Endothelial cell of umbilical vein (primary cell): ENCODE results near the gene PLA2G1B. TPM values are rescaled to one million over a fixed set of nuclear protein-coding genes. Genes with fewer than 3 reads are reported as not detected.

Source experiments
- BruUV-seq: library from RNA; stranded (reverse); fragments of 400-500 nt; replicated peaks from 2 replicates; lab custom pipeline; 2021; lab: Mats Ljungman, UMichigan
- CTCF ChIA-PET: fragments of 300-600, 350-600 bp; sonication (Branson Sonifier 250); formaldehyde crosslinking; loops from one replicate; lab custom pipeline; 2021; ENCODE audit warnings: antibody characterized with exemption, inconsistent platforms; lab: Charles Lee
- POLR2A ChIA-PET: fragments of 300-600, 350-600 bp; sonication (Branson Sonifier 250); formaldehyde crosslinking; loops from one replicate; lab custom pipeline; 2021; ENCODE audit warnings: antibody characterized with exemption, inconsistent platforms; lab: Charles Lee
- DNase-seq: peaks from one replicate; pipeline ENCODE4 v3.0.0-alpha.2; 2011; ENCODE audit warnings: low read depth, low spot score
- FAIRE-seq: peaks from 2 replicates; lab custom pipeline; 2011; peaks lifted over from hg19 to GRCh38; lab: Jason Lieb, UNC
- H2AFZ ChIP-seq: 2 replicates; pipeline ENCODE4 v1.6.0; 2012; ENCODE audit warnings: low read depth, low read length, control low read depth, inconsistent platforms
- H3K27ac ChIP-seq: 2 replicates; pipeline ENCODE4 v1.5.1; 2011; ENCODE audit warnings: low read depth, mild to moderate bottlenecking, control low read depth, low read length, moderate library complexity; ENCODE audit not compliant: insufficient read depth
- H3K27me3 ChIP-seq, 2 experiments: 2 replicates each; pipeline versions ENCODE4 v1.6.0 to v1.6.1; 2011; ENCODE audit warnings: low read length in 2 of 2, mixed read lengths in 1 of 2; ENCODE audit not compliant: control insufficient read depth in 2 of 2, insufficient read depth in 2 of 2
- H3K36me3 ChIP-seq, 2 experiments: 2 replicates in 1 of 2; 3 replicates in 1 of 2; pipeline ENCODE4 v1.5.1; 2011; ENCODE audit warnings: low read length in 2 of 2, mild to moderate bottlenecking in 1 of 2, moderate library complexity in 1 of 2; ENCODE audit not compliant: control insufficient read depth in 2 of 2, insufficient read depth in 2 of 2; ENCODE audit errors: extremely low read depth in 1 of 2
- H3K4me1 ChIP-seq: 3 replicates; pipeline ENCODE4 v1.5.1; 2011; ENCODE audit warnings: mild to moderate bottlenecking, low read length; ENCODE audit not compliant: control insufficient read depth, insufficient read depth; ENCODE audit errors: extremely low read depth
- H3K4me2 ChIP-seq: 2 replicates; pipeline ENCODE4 v1.6.1; 2011; ENCODE audit warnings: low read length, control low read depth, mixed read lengths; ENCODE audit not compliant: insufficient read depth
- H3K4me3 ChIP-seq, 3 experiments: fragments of 200-600 bp in 1 of 3; sonication (generic), shearing (Covaris generic) in 1 of 3; replicated peaks in 1 of 3; 2 replicates each; pipeline ENCODE4 v1.5.1; 2011 to 2016; ENCODE audit warnings: control low read depth in 3 of 3, low read length in 3 of 3, mild to moderate bottlenecking in 2 of 3, inconsistent platforms in 1 of 3, low read depth in 1 of 3, moderate library complexity in 1 of 3; ENCODE audit not compliant: insufficient read depth in 1 of 3
- H3K79me2 ChIP-seq: 2 replicates; pipeline ENCODE4 v1.6.0; 2012; ENCODE audit warnings: low read length, inconsistent platforms; ENCODE audit not compliant: control insufficient read depth, insufficient read depth
- H3K9ac ChIP-seq: replicated peaks from 2 replicates; pipeline ENCODE3; 2011; ENCODE audit warnings: low read length, control low read depth; ENCODE audit not compliant: insufficient read depth; ENCODE audit errors: extremely low read depth
- H3K9me1 ChIP-seq: replicated peaks from 3 replicates; pipeline ENCODE4 v1.6.0; 2011; ENCODE audit warnings: mild to moderate bottlenecking, low read length; ENCODE audit not compliant: control insufficient read depth, insufficient read depth; ENCODE audit errors: extremely low read depth
- H3K9me3 ChIP-seq: replicated peaks from 2 replicates; pipeline ENCODE4 v1.5.1; 2012; ENCODE audit warnings: low read length, inconsistent platforms; ENCODE audit not compliant: control insufficient read depth, insufficient read depth
- H4K20me1 ChIP-seq: replicated peaks from 2 replicates; pipeline ENCODE3; 2011; ENCODE audit warnings: mild to moderate bottlenecking, low read length; ENCODE audit not compliant: control insufficient read depth, insufficient read depth; ENCODE audit errors: extremely low read depth
- EZH2 ChIP-seq: IDR thresholded peaks from 2 replicates; pipeline ENCODE4 v1.6.1; 2012; ENCODE audit warnings: borderline replicate concordance, low read depth, mild to moderate bottlenecking, moderate library complexity, low read length, inconsistent platforms; ENCODE audit not compliant: severe bottlenecking
- FOS ChIP-seq: IDR thresholded peaks from 2 replicates; pipeline ENCODE4 v1.6.1; 2011; ENCODE audit warnings: mild to moderate bottlenecking, low read length, moderate library complexity, borderline replicate concordance; ENCODE audit not compliant: insufficient read depth
- GATA2 ChIP-seq: IDR thresholded peaks from 2 replicates; pipeline ENCODE4 v1.7.0; 2011; ENCODE audit warnings: low read depth, mild to moderate bottlenecking, moderate library complexity, mixed read lengths, low read length; ENCODE audit not compliant: insufficient read length, insufficient read depth
- JUN ChIP-seq: IDR thresholded peaks from 2 replicates; pipeline ENCODE4 v1.6.1; 2011; ENCODE audit warnings: borderline replicate concordance, low read depth; ENCODE audit not compliant: insufficient read length, insufficient read depth
- MYC ChIP-seq: IDR thresholded peaks from one replicate; pipeline ENCODE4 v1.6.1; 2011; ENCODE audit warnings: mild to moderate bottlenecking, low read depth, low read length
- POLR2A ChIP-seq: IDR thresholded peaks from 2 replicates; pipeline ENCODE4 v1.6.1; 2012; ENCODE audit warnings: low read depth, mild to moderate bottlenecking, control low read depth, low read length
- POLR2AphosphoS5 ChIP-seq: IDR thresholded peaks from 2 replicates; pipeline ENCODE4 v1.6.1; 2012; ENCODE audit warnings: low read depth, mild to moderate bottlenecking, control low read depth, low read length, moderate library complexity; ENCODE audit not compliant: insufficient read depth
- dilution Hi-C: fragments of 300-500 bp; cut with MboI; formaldehyde crosslinking; loops from one replicate; pipeline ENCODE4 v1.15.0; 2019; ENCODE audit warnings: low sequenced_read_pairs; ENCODE audit not compliant: extremely low pct_ligation_motif_present
- intact Hi-C: fragments of 100-400 bp; cut with micrococcal nuclease; formaldehyde crosslinking; loops from one replicate; pipeline ENCODE4 v1.10.0; 2022
- polyA plus RNA-seq, 4 experiments: library from polyadenylated mRNA; depleted of rRNA in 3 of 4; stranded (reverse) in 3 of 4; unstranded in 1 of 4; fragments of >200 nt; gene quantifications; 2 replicates each; pipeline versions ENCODE4 v1.2.1 to v1.2.3, GENCODE V29; 2011 to 2012; ENCODE audit warnings: missing spikeins in 1 of 4
- total RNA-seq: library from RNA; stranded (reverse); gene quantifications from 2 replicates; pipeline ENCODE4 v1.2.3, GENCODE V29; 2021
- TF ChIP-seq, protein P1 (sequence below), 2 donors: IDR thresholded peaks; 1 replicate in 1 of 2; 2 replicates in 1 of 2; pipeline ENCODE4 v1.5.1; 2011; ENCODE audit warnings: low read length in 2 of 2, mild to moderate bottlenecking in 2 of 2, moderate library complexity in 2 of 2, control low read depth in 1 of 2, inconsistent platforms in 1 of 2, low read depth in 1 of 2; ENCODE audit not compliant: insufficient read depth in 1 of 2; ENCODE audit errors: extremely low read depth in 1 of 2
- TF ChIP-seq, protein P2 (sequence below): IDR thresholded peaks from 2 replicates; pipeline ENCODE4 v1.6.1; 2011; ENCODE audit not compliant: insufficient read depth, insufficient read length

PLA2G1B gene
- total and polyA plus RNA-seq, 2 donors (not counting 3 experiments of a cell fraction or from before 2014, with no cell fraction given) = not detected

DNA sequence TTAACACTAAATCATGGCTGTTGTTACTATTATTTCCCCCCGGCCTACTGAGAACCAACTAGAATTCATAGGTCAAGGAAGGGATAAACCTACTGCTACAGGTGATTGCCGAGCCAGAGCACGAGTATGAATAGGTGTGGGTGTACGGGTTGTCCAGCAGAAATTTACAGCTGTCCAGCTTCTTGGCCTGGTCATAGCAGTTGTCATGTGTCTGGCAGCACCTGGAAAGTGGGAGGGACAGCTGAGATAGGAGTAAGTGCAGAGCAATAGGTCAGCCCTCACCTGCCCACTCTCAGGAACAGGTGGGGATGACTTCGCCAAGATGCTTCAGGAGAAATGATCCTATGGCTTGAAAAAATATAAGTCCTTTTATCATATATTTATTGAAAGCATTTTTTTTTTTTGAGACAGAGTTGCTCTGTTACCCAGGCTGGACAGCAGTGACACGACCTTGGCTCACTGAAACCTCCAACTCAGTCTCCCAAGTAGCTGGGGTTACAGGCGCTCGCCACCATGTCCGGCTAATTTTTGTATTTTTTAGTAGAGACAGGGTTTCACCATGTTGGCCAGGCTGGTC lies 2.6 kb downstream of the PLA2G1B start:
- H3K4me1 ChIP-seq = no peaks in the 10 kb centered on the region
- no peak overlapping the region for H3K4me3 ChIP-seq
- DNase-seq (no peak), FAIRE-seq (no peak)
- intact Hi-C loops = loop anchor here (1.0 kb wide), 2 partner anchors 23 to 105 kb away; partner anchors contain the start of gene SIRT4
- peaks cover 0 to 6% of the 10 kb centered on the region in 2 experiments for H3K27me3 ChIP-seq
- H3K9ac ChIP-seq = no peak overlapping the region
- H4K20me1 ChIP-seq = no peaks in the 10 kb centered on the region
- no peak for TF ChIP-seq FOS
- TF ChIP-seq POLR2AphosphoS5 = no peak
- TF ChIP-seq EZH2 = no peak
- no peak for TF ChIP-seq GATA2
- no peak for TF ChIP-seq JUN
- TF ChIP-seq MYC = no peak
- TF ChIP-seq, protein P1, sequence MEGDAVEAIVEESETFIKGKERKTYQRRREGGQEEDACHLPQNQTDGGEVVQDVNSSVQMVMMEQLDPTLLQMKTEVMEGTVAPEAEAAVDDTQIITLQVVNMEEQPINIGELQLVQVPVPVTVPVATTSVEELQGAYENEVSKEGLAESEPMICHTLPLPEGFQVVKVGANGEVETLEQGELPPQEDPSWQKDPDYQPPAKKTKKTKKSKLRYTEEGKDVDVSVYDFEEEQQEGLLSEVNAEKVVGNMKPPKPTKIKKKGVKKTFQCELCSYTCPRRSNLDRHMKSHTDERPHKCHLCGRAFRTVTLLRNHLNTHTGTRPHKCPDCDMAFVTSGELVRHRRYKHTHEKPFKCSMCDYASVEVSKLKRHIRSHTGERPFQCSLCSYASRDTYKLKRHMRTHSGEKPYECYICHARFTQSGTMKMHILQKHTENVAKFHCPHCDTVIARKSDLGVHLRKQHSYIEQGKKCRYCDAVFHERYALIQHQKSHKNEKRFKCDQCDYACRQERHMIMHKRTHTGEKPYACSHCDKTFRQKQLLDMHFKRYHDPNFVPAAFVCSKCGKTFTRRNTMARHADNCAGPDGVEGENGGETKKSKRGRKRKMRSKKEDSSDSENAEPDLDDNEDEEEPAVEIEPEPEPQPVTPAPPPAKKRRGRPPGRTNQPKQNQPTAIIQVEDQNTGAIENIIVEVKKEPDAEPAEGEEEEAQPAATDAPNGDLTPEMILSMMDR (IDR thresholded peaks at IDR 0.05; ENCODE audit: extremely low read depth in 1 of 2, insufficient read depth in 1 of 2, low read depth in 1 of 2, low read length in 2 of 2) = no peak
- TF ChIP-seq, protein P2, sequence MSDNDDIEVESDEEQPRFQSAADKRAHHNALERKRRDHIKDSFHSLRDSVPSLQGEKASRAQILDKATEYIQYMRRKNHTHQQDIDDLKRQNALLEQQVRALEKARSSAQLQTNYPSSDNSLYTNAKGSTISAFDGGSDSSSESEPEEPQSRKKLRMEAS = no peak
- no peak for TF ChIP-seq POLR2A
- ChIA-PET CTCF (interaction anchor here (0.5 to 1.5 kb wide), 4 partner anchors 10 to 598 kb away, joined by 3 to 6 read pairs (median 4); partner anchors contain the start of gene SIRT4), POLR2A (no interaction called here)
- H3K27ac ChIP-seq = no peak overlapping the region
- dilution Hi-C loops = no loop called here
- no peaks in the 10 kb centered on the region for H3K79me2 ChIP-seq
- H3K4me2 ChIP-seq = no peak overlapping the region
- H3K36me3 ChIP-seq = no peaks in the 10 kb centered on the region
- H3K9me1 ChIP-seq = no peaks in the 10 kb centered on the region
- H3K9me3 ChIP-seq = no peaks in the 10 kb centered on the region
- H2AFZ ChIP-seq = no peak overlapping the region
- BruUV-seq = no TSS peak
